ENCODE results near the gene TEX14.

GRCh38 chr17:58525239-58525638 lies 166.6 kb downstream of the TEX14 start:
- TF ChIP-seq CTCF (optimal IDR thresholded peaks at IDR 0.05 in 1 of 3, IDR thresholded peaks at IDR 0.05 in 1 of 3, conservative IDR thresholded peaks at IDR 0.05 in 1 of 3; ENCODE audit: extremely low read depth in 1 of 3, insufficient read depth in 2 of 3, low read length in 3 of 3) (no peak), EZH2 (IDR thresholded peaks at IDR 0.05; ENCODE audit: low read length) (no peak)

Measured in keratinocyte (primary cell).